CD4-positive, alpha-beta T cell treated with Interleukin-15 for 1 hour (primary cell): ENCODE results near the gene BATF3.
A peak's percentile ranks its signal among the peaks of the same experiment; 100 is the strongest.
"Not testable (repeated sequence)": the region's sequence is repeated elsewhere in the genome, so short reads cannot be mapped to it uniquely, and the experiment has no call there.

ENCODE experiments used
- DNase-seq: peaks from one replicate; pipeline ENCODE4 v3.0.0-alpha.2; 2020

BATF3 gene

GRCh38 chr1:212699625-212700222 lies at the start of gene BATF3:
Gene BATF3, minus strand, starts transcription at chr1:212699840. Its CDS starts 78 bp downstream, at chr1:212699762.
- DNase-seq: peak; percentile 34

GRCh38 chr1:212746546-212746945 lies 46.9 kb upstream of the BATF3 start:
- no peak for DNase-seq

- DNase-seq: no peak
Observed at GRCh38 chr1:212745303-212745702, 45.7 kb upstream of the BATF3 start.

GRCh38 chr1:212743901-212744475 lies 44.3 kb upstream of the BATF3 start:
- no peak for DNase-seq

- DNase-seq: no peak
Observed at GRCh38 chr1:212738330-212738729, 38.7 kb upstream of the BATF3 start.

- no peak for DNase-seq
Observed at GRCh38 chr1:212737559-212737958, 37.9 kb upstream of the BATF3 start.

GRCh38 chr1:212733109-212733508 lies 33.5 kb upstream of the BATF3 start:
- no peak for DNase-seq

GRCh38 chr1:212731630-212732029 lies 32.0 kb upstream of the BATF3 start:
- no peak for DNase-seq

GRCh38 chr1:212728606-212729005 lies 29.0 kb upstream of the BATF3 start:
- no peak for DNase-seq

GRCh38 chr1:212727386-212728181 lies 27.9 kb upstream of the BATF3 start:
- DNase-seq: no peak

- DNase-seq: not testable (repeated sequence)
Observed at GRCh38 chr1:212724679-212725078, 25.0 kb upstream of the BATF3 start.

- DNase-seq: no peak
Observed at GRCh38 chr1:212722270-212722957, 22.8 kb upstream of the BATF3 start.

- DNase-seq: no peak
Observed at GRCh38 chr1:212721388-212722247, 22.0 kb upstream of the BATF3 start.

- DNase-seq: no peak
Observed at GRCh38 chr1:212719633-212720032, 20.0 kb upstream of the BATF3 start.

GRCh38 chr1:212718499-212718898 lies 18.9 kb upstream of the BATF3 start:
- no peak for DNase-seq

GRCh38 chr1:212716161-212716560 lies 16.5 kb upstream of the BATF3 start:
- DNase-seq: no peak

- DNase-seq: no peak
Observed at GRCh38 chr1:212713465-212714136, 14.0 kb upstream of the BATF3 start.

GRCh38 chr1:212712451-212713303 lies 13.0 kb upstream of the BATF3 start:
- no peak for DNase-seq

GRCh38 chr1:212711974-212712373 lies 12.3 kb upstream of the BATF3 start:
- not testable (repeated sequence) for DNase-seq

- no peak for DNase-seq
Observed at GRCh38 chr1:212710566-212710965, 10.9 kb upstream of the BATF3 start.

- DNase-seq: no peak
Observed at GRCh38 chr1:212703991-212704564, 4.4 kb upstream of the BATF3 start.
